GM18909 (cell line): ENCODE measurements around the gene MYBPHL.
"Not testable (repeated sequence)": the region's sequence is repeated elsewhere in the genome, so short reads cannot be mapped to it uniquely, and the experiment has no call there.

Experiments used
- ATAC-seq: cut with Tn5 transposase; IDR thresholded peaks from one replicate; pipeline ENCODE4 v1.9.1; 2021; ENCODE audit warnings: mild to moderate bottlenecking; ENCODE audit not compliant: unreplicated experiment, poor library complexity

Gene MYBPHL

DNA sequence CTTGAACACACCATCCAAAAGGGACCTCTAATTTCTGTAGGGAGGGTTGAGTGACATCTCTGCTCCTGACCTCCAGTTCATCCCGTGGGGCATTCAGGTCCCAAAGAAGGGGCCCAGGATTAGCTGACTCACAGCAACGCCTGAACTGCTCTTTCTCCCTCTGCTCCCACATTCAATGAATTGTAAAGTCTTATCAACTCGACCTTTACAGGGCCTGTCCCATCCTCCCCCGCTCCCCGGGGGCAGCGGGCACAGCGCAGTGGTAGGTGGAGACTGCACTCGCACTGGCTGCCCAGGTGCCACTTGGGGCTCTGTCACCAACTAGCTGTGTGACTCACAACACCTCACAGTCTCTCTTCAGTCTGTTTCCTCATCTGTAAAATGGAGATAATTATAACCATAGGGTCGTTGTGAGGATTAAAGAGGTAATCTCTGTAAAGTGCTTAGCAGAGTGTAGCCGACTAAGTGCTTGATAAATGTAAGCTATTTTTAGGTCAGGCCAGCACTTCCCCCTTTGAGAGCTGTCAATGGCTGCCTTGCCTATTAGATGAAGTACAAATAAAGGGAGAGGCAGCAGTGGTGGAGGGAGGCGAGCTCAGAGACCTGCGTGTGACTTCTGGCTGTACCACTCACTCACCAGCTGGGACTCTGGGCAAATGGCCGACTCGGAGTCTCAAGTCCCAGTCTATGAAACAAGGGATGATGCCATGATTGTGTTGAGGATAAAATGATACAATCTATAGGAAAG is 637 bp upstream of the MYBPHL start:
- no peak for ATAC-seq

DNA sequence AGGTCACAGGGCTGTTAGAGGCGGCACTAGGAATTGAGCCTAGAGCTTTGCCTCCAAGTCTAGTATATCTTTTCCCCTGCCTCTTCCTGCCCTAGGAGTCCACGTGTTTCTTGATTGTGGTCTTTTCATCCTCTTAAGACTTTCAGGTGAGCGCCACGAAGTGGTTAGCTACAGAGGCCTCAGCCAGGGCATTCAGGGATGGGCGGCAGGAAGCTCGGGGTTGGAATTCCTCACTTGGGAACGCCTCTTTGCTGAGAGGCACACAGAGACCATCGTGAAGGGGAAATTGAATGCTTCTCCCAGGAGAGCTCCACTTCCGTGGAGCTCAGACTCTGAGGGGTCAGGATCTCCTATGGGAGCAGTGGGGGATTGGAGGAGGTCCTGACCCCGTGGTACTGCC is 820 bp downstream of the MYBPHL start:
- ATAC-seq: not testable (repeated sequence)

DNA sequence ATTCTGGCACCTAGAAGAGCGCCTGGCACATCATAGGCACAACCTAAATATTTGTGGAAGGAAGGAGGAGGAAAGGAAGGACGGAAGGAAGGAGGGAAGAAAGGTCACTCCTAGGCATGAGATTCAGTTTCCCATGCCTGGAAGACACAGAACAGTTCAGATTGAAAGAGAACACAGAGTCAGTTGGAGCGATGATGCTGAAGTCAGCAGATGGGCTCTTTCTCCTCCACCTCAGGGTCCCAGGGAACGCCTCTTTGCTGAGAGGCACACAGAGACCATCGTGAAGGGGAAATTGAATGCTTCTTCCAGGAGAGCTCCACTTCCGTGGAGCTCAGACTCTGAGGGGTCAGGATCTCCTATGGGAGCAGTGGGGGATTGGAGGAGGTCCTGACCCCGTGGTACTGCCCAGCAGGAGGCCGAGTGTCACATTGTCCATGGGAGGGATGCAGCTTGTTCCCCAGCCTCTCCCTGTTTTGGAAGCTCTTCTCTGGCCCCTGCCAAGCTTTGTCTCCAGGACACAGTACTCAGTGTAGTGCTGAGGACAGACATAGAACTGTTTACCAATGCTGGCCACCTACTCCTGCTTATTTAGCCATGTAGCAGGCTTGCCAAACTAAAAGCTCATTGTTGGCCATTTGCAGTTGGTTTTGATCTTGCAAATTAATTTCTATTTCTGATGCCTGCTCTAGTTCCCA is 2.4 kb downstream of the MYBPHL start:
- ATAC-seq: no peak

DNA sequence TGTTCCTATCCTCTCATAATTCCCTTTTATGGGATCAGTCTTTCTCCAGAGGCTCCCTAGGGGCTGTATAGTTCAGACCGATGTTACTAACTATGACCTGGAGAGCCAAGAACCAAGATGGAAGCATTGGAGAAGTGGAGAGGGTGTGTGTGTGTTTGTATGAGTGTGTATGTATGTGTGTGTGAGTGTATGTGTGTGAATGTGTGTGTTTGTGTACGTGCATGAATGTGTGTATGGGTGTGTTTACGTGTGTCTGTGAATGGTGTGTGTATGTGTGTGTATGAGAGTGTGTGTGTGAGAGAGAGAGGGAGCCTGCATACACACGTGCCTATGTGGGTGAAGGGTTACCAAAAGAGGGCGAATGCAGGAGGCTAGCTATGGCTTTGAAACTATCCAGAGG is 4.9 kb downstream of the MYBPHL start:
- ATAC-seq: no peak

DNA sequence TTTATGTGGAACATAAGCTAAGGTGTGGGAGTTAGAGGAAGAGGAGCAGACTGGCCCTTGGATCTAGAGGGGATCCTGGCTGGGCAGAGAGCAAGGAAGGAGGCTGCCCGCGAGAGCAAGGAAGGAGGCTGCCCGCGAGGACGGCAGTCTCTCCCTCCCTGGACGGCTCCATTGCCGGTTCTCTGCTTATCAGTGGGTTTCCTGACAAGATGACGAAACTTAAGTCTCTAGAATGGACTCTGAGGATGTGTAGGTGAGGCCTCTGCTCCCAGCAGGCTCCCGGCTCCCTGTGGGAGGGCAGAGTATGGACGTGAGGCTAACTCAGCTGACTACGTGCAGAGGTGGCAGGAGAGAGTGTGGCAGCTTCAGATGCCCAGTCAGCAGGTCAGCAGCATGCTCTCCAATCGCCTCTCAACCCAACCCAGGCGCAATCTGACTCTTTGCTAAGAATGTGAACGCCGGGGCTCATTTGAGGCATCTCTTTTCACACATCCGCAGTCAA is 6.1 kb downstream of the MYBPHL start:
- no peak for ATAC-seq

DNA sequence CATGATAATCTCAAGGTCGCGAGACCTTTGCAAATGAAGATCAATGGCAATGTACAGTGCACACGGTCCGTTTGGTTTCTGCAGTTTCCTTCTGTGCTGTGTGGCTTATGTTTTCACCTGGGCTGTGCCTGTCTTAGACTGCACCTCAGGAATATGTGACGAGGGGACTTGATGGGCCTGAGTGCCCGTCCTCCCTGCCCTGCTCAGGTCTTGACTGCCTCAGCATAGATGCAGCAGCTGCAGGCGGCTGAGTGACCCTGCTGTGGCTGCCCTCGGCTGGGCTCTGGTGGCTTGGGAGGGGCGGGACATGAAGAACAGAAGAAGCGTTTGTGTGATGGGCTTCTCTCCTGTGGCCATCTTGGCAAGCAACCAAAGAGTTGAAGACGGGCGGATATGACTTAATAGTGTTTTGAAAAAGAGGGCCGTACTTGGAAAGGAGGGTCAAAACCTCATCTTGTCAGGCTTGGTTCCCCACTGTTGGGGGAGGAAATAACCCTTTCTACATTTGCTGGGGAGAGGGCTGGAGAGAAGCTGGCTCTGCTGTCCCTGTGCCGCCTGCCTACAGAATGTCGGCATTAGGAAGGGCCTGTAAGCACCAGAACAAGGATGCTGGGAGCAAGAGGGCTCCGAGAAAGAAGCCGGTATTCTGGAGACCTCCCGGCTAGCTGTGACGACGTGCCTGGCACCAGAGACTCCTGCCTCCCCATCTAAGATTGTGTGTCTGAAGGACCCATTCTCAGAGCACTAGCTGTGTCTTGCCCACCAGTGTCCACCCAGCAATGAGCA is 7.1 kb downstream of the MYBPHL start:
- ATAC-seq: no peak

DNA sequence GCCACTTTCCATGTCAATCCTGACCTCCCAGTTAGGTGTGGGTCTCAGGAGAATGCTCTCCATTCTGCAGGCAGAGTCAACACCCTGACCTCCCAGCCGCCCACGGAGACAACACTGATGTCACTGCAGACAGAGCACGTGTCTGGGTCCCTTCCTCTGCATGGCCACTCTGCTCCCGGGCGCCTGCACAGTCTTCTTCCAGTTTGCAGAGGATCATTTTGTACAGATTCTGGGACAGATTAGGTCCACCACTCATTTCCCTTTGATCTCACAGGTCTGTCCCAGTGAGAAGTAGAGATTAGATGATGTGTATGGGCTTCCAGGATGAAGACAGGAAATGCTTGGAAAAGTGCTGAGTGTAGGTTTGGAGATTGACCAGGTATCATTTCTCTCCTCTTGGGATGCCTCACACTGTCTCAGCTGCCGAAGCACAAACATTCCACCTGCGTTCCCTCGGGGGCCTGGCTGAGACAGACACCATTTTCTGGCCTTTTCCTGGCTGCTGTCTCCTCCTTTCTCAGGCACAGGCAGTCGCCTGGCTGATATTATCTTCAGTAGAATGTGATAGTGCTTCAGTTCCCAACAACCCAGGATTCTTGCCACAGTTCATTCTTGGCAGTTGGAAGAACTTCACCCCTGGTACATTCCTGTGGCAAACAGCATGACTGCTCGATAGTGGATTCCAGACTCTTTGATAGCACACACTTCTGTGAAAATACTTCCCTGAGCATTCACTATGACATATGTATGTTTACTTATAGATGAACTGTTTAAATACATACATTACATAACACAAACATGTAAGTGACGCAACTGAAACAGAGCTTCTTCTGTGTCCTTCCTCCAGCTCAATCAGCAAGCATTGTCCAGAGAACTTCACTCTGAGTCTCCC is 7.9 kb downstream of the MYBPHL start:
- no peak for ATAC-seq

DNA sequence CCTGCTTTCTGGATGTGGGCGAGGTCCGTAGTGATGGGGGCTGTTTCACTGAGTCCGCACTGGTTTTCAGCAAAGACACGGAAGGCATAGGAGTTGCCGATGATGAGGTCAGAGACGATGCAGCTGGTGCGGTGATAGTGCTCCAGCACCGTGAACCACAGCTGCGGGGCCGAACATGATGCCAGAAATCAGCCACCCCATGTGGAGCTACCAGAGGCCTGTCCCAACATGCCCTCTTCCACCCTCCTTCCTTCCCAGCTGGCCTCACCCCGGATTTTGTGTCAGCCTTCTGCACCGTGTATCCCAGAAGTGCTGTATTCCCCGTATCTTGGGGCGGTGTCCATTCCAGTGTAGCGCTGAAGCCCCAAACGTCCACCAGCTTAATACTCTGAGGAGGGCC is 10.0 kb downstream of the MYBPHL start:
- ATAC-seq: no peak

DNA sequence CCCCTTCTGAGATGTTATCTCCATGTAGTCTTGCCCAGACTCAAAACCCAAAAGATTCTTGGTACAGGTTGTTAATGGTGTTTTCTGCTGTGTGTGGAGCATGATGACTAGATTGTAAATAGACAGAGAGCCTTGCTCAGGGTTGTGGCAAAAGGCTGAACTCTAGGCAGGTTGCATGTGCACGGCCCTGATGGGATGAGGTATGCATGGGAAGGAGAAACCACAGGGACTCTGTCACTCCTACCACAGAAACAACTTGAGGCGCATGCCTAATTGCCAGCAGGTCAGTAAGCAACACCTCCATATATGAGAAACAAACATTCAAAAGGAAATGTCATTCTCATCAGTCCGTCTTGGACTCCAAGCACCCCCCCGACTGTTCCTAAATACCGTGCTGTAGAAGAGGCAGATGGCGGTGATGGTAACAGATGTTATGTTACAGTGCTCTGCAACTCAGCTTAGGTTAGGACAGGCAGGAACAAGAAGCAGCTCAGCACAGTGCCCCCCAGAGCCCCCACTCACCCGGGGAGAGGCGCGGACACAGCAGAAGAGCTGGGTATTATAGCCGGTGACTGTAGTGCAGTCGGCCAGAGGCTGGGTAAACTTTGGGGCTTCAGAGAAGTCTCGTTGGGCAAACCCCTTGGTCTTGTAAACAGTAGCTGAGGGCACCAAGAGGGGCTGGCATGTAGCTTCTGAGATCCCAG is 10.9 kb downstream of the MYBPHL start:
- ATAC-seq: no peak

DNA sequence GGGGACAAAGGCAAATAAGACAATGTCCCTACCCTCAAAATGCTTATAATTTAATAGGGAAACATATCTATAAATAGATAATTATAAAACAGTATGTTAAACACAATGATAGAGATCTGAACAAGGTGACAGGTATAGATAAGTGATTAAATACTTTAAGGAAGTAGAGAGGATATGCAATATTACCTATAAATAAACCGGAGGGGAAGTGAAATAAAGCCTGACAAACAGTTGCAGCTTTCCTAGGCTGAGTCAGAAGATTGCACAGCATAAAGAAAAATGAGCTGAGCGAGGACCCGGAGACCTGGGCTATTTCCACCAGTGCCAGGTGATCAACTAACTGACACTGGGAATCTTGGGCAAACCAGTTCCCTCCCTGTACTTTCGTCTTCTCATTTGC is 12.3 kb downstream of the MYBPHL start:
- ATAC-seq: no peak

DNA sequence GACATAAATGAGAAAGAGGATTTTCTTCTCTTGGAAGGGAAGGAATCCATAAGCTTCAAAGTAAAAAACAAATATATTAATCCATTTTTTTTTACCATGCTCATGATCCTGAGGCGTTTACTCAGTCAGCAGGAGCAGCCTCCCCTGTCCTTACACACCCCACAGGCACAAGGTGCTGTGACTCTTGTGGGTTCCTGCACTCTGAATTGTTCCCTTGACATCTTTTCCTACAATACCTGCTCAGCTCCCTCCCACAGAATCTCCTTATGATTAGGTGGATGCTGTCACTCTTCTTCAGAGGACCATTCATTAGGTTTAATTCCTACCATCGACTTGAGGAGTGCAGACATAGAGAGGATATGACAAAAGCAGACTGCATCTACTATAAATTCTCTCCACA is 13.8 kb downstream of the MYBPHL start:
- no peak for ATAC-seq

DNA sequence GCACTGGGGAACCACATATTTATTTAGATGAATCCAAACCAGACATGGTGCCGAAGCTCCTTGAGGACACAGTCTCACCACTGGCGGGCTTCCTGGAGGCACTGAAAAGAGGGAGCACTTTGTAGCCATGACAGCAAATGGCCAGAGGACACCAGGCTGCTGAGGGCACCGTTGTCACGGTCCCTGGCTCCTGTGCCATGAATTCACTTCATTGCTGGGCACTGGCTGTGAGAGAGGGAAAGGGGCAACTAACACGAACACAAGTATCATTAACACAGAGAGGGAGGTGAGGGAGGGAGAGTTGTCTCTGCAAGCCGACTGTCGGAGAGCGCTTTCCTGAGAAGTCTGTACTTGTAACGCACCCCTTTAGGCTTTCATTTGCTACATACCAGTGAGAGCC is 14.4 kb downstream of the MYBPHL start:
- no peak for ATAC-seq

DNA sequence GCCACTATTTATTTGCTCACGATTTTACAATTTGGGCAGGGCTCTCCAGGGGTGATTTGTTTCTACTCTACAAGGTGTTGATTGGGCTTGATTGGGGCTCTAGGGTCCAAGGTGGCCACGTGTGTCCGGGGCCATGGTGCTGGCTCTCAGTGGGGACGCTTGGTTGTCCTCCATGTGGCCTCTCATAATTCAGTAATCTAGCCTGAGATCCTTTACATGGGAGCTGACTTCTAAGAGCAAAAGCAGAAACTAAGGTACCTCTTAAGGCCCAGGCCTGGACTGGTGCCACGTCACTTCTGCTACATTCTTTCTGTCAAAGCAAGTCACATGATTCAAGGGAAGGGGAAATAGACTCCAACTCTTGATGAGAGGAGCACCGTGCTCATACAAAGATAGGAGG is 15.8 kb downstream of the MYBPHL start:
- ATAC-seq: no peak

DNA sequence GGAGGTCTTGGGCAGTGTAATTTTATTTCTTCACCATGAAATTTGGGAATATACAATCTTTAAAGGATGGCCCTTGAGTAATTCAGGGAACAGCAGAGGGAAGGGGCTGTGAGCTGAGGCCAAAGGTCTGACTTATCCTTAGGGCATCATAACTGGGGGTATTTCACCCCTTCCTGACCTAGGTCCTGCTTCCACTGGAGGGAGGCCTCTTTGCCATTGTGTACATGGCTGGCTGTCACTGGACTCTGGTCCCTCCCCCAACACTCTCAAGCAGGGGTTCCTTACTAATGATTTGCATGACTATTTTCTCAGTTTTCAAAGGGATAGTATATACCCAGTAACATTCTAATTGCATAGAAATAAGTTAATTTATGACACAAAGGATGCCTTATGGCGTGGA is 16.7 kb downstream of the MYBPHL start:
- no peak for ATAC-seq

DNA sequence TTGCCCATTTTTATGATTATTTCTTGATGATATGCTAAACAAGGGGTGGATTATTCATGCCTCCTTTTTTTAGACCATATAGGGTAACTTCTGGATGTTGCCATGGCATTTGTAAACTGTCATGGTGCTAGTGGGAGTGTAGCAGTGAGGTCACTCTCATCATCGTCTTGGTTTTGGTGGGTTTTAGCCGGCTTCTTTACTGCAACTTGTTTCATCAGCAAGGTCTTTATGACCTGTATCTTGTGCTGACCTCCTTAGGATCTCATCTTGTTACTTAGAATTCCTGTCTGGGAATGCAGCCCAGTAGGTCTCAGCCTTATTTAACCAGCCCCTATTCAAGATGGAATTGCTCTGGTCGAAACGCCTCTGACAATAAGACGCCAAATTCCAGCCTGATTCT is 20.0 kb downstream of the MYBPHL start:
- not testable (repeated sequence) for ATAC-seq

DNA sequence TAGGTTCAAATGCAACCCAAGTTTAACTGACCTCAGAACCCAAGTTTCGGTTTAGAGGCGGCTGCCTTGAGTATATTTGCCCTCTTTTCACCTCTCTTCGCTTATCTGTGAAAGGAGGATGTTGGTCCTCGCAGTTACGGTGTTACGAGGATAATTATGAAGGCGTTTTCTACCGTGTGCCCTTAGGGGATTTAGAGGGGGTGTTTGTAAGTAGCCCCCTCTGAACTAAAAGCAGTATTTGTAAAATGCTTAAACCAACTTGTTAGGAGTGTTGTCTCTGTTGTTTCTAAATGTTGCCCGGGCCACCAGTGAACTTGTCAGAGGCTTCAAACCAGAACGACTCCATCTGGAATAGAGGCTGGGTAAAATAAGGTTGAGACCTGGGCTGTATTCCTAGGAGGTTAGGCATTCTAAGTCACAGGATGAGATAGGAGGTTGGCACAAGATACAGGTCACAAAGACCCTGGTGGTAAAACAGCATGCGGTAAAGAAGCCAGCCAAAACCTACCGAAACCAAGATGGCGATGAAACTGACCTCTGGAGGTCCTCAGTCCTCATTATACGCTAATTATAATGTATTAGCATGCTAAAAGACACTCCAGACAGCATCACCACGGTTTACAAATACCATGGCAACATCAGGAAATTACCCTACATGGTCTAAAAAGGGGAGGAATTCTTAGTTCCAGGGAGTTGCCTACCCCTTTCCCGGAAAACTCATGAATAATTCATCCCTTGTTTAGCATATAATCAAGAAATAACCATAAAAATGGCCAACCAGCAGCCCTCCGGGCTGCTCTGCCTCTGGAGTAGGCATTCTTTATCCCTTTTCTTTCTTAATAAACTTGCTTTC is 22.8 kb downstream of the MYBPHL start:
- ATAC-seq: no peak

DNA sequence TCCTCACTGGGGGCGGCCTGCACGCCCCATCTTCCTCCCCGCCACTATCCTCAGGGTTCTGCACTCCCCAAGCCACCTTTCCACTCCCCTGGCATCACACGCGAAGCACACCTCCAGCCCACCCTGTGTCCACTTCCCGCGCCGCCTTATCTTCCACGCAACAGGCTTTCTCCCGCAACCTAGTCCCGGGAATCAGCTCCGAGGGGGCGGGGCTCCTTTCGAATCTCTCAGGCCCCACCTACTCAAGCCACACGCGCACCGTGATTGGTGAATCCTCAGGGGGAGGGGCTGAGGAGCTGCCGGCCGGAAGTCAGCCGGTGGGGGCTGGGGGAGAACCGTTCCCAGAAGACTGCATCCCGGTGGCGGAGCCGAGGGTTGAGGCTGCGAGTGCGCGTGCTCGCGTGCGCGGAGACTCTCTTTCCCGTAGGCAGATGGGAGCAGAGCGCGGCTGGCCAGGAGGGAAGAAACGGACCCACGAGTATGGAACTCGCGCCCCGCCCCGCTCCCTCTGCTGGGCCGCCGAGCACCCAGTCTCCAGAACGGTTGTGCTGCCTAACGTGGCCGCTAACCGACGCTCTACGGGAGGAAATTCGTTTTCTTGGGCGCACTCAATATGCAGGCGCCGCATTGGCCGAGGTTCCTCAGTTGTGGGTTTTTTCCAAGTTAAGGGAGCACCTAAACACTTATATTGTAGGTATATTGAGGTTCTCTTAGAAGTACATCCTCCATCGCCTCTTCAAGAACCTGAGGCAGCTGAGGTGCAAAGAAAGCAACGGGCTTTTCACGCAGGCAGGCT is 23.7 kb downstream of the MYBPHL start, which contains the start of gene PSRC1:
Gene PSRC1 (minus strand): TSS at position 194 of the 796 bp plus-strand sequence.
- peak; percentile 98 for ATAC-seq

DNA sequence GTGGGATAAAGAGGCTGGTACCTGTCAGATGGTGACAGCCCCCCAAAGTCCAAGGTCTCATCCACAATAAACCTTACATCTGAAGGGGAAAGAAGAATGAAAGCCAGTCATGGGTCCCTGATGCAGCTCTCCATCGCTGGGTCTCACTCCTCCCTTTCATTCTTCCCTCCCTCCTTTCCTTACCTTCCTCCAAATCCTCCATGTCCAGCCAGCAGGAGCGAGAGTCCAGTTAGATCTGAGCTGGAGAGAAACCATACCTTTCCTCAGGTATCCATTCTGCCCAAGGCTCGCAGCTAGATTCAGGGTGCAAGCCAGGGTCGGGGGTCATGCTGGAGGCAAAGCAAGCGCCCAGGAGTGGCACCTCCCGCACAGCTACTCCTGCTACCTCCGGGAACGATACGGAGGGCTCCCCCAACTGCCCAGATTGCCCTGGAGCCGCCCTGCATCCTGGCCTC is 24.3 kb downstream of the MYBPHL start:
- ATAC-seq: no peak
